ENCODE data around the gene MAPKAPK3.

Gene MAPKAPK3

DNA sequence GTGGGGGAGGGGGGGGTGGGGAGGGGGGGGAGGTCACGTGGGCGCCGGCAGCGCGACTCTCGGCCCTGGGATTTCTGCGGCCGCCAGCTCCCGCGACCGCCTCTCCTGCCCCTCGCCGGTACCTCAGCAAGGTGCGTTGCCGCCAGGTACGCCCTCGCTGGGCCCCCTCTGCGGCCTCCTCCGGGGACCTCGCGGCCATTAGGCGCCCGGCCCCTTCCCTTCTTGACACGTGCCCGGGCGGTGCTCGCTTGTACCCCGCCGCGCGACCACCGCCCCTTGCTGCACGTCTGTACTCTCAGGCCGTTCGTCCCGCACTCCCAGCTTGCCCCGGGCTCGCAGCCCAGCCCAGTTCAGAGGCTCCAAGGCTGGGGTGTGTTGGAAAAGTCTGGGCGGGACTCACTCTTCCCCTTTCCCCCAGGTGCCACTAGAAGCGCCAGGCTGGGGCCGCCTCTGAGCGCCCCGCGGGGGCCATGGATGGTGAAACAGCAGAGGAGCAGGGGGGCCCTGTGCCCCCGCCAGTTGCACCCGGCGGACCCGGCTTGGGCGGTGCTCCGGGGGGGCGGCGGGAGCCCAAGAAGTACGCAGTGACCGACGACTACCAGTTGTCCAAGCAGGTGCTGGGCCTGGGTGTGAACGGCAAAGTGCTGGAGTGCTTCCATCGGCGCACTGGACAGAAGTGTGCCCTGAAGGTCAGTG is at the start of gene MAPKAPK3:
MAPKAPK3 (plus strand) TSS at position 56 of the 696 bp plus-strand sequence; CDS start at position 471, 415 bp downstream.
- peak; percentile 28 to 30 for DNase-seq (ENCODE audit: low read depth in 1 of 2, low spot score in 1 of 2)

DNA sequence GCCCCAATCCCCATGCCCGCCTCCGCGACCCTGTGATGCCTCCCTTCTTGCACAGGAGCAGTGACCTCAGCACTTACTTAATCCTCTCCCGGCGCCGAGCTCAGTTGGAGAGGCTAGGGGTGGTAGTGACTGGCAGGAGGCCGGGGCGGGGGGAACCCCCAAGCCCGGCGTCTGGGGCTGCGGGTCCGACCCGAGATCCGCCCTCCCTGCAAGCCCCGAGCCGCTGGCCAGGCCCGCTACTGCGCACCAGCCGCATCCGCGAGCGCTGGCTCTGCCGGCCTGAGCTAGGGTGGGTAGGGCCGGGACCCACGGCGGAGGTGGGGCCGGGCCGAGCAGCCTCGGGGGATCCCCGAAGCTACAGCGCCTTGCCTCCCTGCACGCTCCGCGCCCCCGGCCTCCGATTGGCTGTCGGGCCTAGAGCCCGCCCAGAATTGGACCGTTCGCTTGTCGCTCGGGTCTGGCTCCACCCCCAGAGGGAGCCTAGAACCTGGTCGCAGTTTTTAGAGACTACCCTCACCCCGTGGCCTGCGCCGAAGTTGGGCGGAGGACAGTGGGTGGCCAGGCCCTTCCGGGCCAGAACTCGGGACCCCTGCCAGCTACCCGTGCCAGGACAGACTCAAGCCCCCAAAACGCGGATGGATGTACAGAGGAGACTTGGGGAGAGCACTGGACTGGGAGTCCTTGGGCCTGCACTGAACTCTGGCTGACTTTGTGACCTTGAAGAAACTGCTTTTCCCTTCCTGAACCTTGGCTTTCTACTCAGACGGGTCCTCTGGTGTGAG is 49.4 kb upstream of the MAPKAPK3 start, which contains the start of gene C3orf18:
C3orf18 (minus strand) TSS at position 362 of the 782 bp plus-strand sequence. CDS start 2,048 bp downstream, outside the sequence.
- peak; percentile 89 to 92 for DNase-seq (ENCODE audit: low read depth in 1 of 2, low spot score in 1 of 2)

- peak; percentile 78 to 88 for DNase-seq (ENCODE audit: low read depth in 1 of 2, low spot score in 1 of 2)
These were observed 47.8 kb upstream of the MAPKAPK3 start, which contains the start of gene HEMK1 for GRCh38 chr3:50568947-50569749. HEMK1 (plus strand) TSS chr3:50569522; CDS start chr3:50571105, 1,583 bp downstream.

- no peak for DNase-seq (ENCODE audit: low read depth in 1 of 2, low spot score in 1 of 2)
These were observed 46.3 kb upstream of the MAPKAPK3 start for GRCh38 chr3:50570508-50571279.

DNA sequence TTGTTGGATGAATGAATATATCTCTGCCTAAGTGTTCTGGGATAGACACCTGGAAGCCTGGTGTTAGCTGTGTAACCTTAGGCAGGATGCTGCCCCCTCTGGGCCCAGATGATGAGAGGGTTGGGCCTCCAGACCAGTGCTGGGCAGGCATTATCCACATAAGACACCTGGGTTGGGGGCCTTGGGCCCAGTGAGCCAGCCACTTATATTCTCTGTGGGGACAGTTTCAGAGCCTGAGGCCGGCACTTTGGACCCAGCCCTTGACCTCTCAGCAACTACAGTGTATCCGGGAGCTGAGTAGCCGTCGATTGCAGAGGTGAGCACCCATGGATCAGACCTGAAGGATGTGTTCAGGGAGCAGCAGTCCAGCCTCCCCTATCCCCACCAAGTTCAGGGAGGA is 45.5 kb upstream of the MAPKAPK3 start:
- DNase-seq (ENCODE audit: low read depth in 1 of 2, low spot score in 1 of 2): no peak

GRCh38 chr3:50572158-50572557 is 44.8 kb upstream of the MAPKAPK3 start:
- peak; percentile 69 to 75 for DNase-seq (ENCODE audit: low read depth in 1 of 2, low spot score in 1 of 2)

GRCh38 chr3:50572801-50573371 is 44.1 kb upstream of the MAPKAPK3 start:
- no peak for DNase-seq (ENCODE audit: low read depth in 1 of 2, low spot score in 1 of 2)

DNA sequence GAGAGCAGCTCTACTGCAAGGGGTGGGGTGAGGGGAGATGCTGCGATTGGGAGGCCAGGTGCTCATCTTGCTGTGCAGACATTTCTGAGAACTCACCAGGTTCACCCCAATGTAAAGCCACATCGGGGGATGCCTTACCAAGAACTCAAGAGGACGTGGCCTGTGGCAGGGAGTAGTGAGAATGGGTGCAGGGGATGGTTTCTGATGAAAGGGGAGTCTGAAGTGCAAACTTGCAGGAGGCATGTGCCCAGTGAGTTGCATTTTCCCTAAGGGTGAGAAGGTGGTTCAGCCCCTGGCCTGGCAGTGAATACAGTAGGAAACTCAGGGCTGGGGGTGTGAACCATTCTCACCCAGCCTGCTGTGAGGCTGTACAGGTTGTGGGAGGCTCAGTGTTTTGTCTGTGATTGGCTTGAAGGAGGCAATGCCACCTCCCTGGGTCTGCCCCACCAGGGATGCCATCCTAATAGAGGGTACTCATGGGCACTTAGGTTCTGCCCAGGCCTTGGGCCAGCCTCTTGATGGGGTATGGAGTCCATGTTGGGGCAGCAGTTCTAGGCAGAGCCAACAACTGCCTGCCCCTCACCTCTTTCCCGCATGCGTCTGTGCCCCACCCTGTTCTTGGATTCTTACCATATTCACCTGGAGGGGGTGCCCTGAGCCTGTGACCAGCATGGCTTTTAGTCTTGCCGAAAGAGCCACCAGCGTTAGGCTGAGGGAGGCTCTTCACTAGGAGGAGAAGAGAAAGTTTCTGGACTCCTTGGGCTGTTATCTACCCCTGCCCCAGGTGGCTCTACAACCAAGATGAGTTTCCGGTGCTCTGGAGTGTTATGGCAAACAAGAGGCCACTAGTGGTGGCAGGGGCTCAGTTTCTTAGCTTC is 43.1 kb upstream of the MAPKAPK3 start:
- DNase-seq (ENCODE audit: low read depth in 1 of 2, low spot score in 1 of 2): peak; percentile 42 to 64

GRCh38 chr3:50574444-50574831 is 42.5 kb upstream of the MAPKAPK3 start:
- no peak for DNase-seq (ENCODE audit: low read depth in 1 of 2, low spot score in 1 of 2)

DNA sequence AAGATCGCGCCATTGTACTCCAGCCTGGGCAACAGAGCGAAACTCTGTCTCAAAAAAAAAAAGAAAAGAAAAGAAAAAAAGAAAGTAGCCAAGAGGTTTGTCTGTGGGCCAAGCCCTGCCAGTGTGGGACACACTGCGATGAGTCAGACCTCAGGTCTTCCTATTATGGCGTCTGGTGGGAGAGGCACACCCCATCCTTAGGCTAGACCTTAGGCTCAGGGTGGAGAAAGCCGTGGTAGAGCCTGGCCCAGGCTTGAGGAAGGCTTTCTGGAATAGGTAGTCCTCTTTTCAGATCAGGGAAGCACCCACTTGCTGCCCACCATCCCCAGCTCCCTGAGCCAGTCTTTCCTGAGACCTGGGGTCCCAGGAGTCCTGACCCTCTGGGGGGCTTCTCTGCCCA is 41.6 kb upstream of the MAPKAPK3 start:
- no peak for DNase-seq (ENCODE audit: low read depth in 1 of 2, low spot score in 1 of 2)

DNA sequence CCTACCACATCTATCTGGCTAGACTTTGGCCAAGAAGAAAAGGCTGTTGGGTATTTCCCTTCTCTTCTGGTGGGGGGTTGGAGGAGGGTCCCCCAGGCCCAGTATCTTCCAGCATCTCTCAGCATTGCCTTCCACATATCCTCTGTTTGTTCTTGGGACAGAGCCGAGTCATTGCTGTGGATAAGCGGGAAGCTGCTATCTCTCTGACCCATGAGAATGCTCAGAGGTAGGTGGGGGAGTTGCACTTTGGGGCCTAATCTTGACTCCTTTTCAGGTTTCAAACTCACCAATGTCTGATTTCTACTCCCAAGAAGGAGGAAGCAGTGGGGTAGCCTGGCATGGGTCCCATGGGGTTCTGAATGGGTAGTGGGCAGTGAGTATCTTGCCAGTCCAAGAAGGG is 39.6 kb upstream of the MAPKAPK3 start:
- no peak for DNase-seq (ENCODE audit: low read depth in 1 of 2, low spot score in 1 of 2)

- DNase-seq (ENCODE audit: low read depth in 1 of 2, low spot score in 1 of 2): no peak
These were observed 36.1 kb upstream of the MAPKAPK3 start for GRCh38 chr3:50580683-50581458.

DNA sequence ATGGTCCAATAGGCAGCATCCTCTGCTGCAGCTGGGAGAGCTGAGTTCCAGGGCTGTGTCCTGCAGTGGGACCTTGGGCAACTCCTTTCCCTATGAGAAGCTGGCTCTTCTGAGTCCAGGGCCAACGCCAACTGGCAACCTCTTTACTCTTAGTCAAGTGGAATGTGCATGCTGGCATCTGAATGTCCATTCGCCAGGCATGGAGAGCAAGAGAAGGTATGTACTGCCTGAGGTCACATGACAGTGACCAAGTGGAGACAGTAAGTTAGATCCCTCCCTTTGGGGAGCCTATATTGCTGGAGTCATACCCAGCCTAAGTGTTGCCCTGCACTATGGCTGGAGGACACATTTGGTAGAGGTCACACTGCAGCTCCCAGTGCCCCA is 35.5 kb upstream of the MAPKAPK3 start:
- no peak for DNase-seq (ENCODE audit: low read depth in 1 of 2, low spot score in 1 of 2)

DNA sequence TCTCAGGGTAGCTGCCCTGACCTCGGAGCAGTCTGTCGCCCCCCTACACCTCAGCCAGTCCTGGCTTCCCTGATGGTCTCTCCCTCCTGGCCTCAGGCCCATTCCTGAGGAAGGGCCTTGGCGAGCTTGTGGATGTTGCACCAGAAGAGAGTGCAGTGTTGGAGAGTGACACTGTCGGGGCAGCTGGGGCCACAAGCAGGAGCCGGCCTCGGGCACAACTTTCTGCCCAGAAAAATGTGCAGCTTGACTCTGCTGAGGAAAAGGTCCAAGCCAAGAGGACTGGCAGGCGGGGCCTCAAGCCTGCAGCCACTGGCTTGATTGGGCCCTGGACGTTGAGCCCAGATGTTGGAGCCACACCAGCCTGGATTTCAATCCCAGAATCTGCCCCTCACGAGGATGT is 34.9 kb upstream of the MAPKAPK3 start:
- no peak for DNase-seq (ENCODE audit: low read depth in 1 of 2, low spot score in 1 of 2)

- no peak for DNase-seq (ENCODE audit: low read depth in 1 of 2, low spot score in 1 of 2)
These were observed 33.1 kb upstream of the MAPKAPK3 start for GRCh38 chr3:50583897-50584296.

DNA sequence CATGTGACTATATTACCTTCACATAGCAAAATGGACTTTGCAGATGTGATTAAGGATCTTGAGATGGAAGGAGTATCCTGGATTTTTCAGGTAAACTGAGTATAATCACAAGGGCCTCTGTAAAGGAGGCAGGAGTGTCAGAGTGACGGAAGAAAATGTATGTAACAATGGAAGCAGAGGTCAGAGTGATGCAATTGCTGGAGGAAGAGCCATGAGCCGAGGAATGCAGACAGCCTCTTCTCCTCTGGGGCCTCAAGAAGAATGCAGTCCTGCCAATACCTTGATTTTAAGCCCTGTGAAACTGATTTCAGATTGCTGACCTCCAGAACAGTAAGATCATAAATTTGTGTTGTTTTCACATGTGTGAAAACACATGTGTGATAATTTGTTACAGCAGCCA is 32.6 kb upstream of the MAPKAPK3 start:
- DNase-seq (ENCODE audit: low read depth in 1 of 2, low spot score in 1 of 2): no peak

DNA sequence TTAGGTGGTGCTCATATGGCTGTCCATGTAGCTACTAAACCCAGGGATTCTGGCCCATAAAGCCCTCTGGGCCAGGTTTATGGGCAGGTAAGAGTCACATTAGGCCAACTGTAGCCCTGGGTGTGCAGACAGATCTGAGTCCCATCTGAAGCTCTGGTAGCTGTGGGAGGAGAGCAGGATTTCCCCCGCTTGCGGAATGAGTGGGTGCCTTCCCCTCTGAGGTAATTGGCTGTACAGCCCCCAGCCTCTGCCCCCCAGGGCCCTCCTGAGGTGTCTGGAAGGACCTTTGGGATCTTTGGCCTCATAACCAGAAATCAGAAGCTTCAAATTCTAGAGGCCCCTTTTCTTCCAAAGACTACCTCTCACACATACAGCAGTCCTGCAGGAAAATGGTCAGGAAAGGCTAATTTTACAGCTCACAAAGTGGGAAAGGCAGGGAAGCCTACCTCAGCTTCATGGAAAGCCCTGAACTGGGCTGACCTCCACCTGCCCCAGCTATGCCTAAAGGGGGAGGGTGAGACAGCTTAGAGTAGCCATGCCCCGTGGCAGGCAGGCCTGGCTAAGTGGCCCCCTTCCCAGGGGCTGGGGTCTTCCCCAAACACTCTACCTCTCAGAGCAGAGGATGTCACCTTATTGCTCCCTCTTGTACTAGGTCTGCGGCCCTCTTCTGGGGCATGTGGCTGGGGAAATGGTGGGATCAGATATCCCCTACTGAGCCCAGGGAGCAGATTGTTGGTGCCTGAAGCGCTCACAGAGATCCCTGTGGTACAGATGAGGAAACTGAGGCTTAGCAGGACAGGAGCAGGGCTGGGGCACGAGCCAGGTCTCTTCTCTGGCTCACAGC is 30.8 kb upstream of the MAPKAPK3 start:
- DNase-seq (ENCODE audit: low read depth in 1 of 2, low spot score in 1 of 2): no peak

- no peak for DNase-seq (ENCODE audit: low read depth in 1 of 2, low spot score in 1 of 2)
These were observed 30.2 kb upstream of the MAPKAPK3 start for GRCh38 chr3:50586763-50587070.

All from stimulated activated CD4-positive, alpha-beta T cell treated with anti-CD3 and anti-CD28 coated beads, Interleukin-15, amount 100 ng/mL, for 1 hour (primary cell).